ENCODE data around the gene IKBKG. TPM values are rescaled to one million over a fixed set of nuclear protein-coding genes. Genes with fewer than 3 reads are reported as not detected.

Gene IKBKG
- total RNA-seq, 1 experiment from 2014 or later, result 34.3 TPM

DNA sequence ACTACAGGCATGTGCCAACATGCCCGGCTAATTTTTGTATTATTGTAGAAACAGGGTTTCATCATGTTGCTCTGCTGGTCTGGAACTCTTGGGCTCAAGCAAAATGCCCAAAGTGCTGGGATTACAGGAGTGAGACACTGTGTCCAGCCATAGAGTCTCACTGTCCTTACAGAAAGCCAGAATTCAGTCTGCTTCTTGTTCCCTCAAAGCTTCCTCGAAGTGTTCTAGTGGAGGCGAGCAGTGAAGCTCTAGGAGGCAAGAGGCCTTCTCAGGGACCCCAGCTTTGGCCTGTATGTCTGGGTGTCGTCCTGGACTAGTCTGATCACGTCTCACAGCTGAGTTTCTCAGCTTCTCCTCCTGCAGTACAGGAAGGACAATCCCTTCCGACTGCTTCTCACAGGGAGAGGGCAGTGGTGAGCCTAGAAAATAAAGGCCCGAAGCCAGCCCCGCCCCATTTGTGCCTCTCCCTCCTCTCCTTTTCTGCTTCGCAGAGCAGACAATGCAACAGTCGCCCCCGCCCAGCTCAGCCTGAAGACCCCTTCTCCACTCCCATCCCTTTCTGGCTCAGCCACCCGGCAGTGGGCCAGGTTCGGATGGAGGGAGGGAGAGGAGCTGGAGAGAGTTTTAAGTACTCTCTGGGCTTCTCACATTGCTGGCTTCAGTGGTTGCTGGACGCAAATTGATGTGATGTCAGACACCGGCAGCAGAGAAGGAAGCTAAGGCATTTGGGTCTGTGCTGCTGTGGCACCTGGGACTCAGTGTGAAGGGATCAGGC is 20.3 kb upstream of the IKBKG start:
- Histone ChIP-seq H3K9me3 (ENCODE audit: low read length) (no peaks in the 10 kb centered on the region), H3K4me2 (ENCODE audit: low read length) (peak overlapping the region; percentile 91), H3K36me3 (ENCODE audit: low read depth, low read length) (no peaks in the 10 kb centered on the region), H3K9ac (ENCODE audit: low read length) (peak overlapping the region; percentile 34), H2AFZ (ENCODE audit: low read length) (peak overlapping the region; percentile 77), H3K27me3 (ENCODE audit: low read length) (no peaks in the 10 kb centered on the region), H3K79me2 (ENCODE audit: low read length) (no peaks in the 10 kb centered on the region), H3F3A (ENCODE audit: low read length, unreplicated experiment) (no peaks in the 10 kb centered on the region), H3K4me3 (ENCODE audit: low read length) (peak overlapping the region; percentile 65), H3K4me1 (ENCODE audit: insufficient read depth, low read length) (peaks cover 19% of the 10 kb centered on the region), H3K9me2 (replicated peaks; ENCODE audit: low read length) (no peaks in the 10 kb centered on the region), H4K20me1 (ENCODE audit: low read length) (no peaks in the 10 kb centered on the region), H3K27ac (ENCODE audit: low read length) (no peak overlapping the region)
- intact Hi-C loops (cut with micrococcal nuclease), result no loop called here
- TF ChIP-seq, protein P1, sequence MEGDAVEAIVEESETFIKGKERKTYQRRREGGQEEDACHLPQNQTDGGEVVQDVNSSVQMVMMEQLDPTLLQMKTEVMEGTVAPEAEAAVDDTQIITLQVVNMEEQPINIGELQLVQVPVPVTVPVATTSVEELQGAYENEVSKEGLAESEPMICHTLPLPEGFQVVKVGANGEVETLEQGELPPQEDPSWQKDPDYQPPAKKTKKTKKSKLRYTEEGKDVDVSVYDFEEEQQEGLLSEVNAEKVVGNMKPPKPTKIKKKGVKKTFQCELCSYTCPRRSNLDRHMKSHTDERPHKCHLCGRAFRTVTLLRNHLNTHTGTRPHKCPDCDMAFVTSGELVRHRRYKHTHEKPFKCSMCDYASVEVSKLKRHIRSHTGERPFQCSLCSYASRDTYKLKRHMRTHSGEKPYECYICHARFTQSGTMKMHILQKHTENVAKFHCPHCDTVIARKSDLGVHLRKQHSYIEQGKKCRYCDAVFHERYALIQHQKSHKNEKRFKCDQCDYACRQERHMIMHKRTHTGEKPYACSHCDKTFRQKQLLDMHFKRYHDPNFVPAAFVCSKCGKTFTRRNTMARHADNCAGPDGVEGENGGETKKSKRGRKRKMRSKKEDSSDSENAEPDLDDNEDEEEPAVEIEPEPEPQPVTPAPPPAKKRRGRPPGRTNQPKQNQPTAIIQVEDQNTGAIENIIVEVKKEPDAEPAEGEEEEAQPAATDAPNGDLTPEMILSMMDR (conservative IDR thresholded peaks at IDR 0.05; ENCODE audit: low read depth, low read length), result peak; percentile 62
- TF ChIP-seq EZH2 (IDR thresholded peaks at IDR 0.05; ENCODE audit: low read length, unreplicated experiment), result no peak
- ChIA-PET POLR2A (ENCODE audit: unreplicated experiment) (interaction anchor here (0.6 to 0.7 kb wide), 2 partner anchors 153 to 507 kb away, joined by 3 read pairs; no protein-coding TSS in a partner anchor), CTCF (interaction anchor here (0.6 to 0.7 kb wide), 4 partner anchors 15 to 99 kb away, joined by 3 to 5 read pairs (median 4); partner anchors contain the start of gene SLC10A3)
- peak; percentile 82 for DNase-seq
- ATAC-seq, result peak; percentile 90
- no TSS peak for BruUV-seq (replicated peaks)

DNA sequence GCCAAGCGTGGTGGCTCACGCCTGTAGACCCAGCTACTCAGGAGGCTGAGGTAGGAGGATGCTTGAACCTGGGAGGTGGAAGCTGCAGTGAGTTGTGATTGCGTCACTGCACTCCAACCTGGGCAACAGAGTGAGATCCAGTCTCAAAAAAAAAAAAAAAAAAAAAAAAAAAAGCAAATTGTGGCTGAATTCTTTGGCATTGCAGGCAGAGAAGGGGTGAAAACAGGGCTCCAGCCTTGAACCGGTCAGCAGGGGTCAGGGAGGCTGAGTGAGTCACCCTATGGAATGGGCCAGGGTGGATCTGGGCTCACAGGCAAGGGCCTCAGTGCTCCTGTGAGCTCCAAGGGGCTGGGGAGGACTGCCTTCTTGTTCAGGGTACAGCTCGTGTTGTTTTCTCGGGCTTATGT is 18.2 kb upstream of the IKBKG start:
- H3K4me1 ChIP-seq (ENCODE audit: insufficient read depth, low read length), result peaks cover 19% of the 10 kb centered on the region
- no peak overlapping the region for H3K4me2 ChIP-seq (ENCODE audit: low read length)
- H3F3A ChIP-seq (ENCODE audit: low read length, unreplicated experiment), result no peaks in the 10 kb centered on the region
- H3K9me2 ChIP-seq (replicated peaks; ENCODE audit: low read length), result no peaks in the 10 kb centered on the region
- H3K27ac ChIP-seq (ENCODE audit: low read length), result no peak overlapping the region
- POLR2A ChIA-PET (ENCODE audit: unreplicated experiment), result no interaction called here
- no peak overlapping the region for H3K4me3 ChIP-seq (ENCODE audit: low read length)
- no peaks in the 10 kb centered on the region for H4K20me1 ChIP-seq (ENCODE audit: low read length)
- CTCF ChIA-PET, result no interaction called here
- H3K36me3 ChIP-seq (ENCODE audit: low read depth, low read length), result peaks cover 16% of the 10 kb centered on the region; the same call in 1 of the 2 replicates
- TF ChIP-seq, protein P1 (conservative IDR thresholded peaks at IDR 0.05; ENCODE audit: low read depth, low read length), result no peak
- TF ChIP-seq EZH2 (IDR thresholded peaks at IDR 0.05; ENCODE audit: low read length, unreplicated experiment), result no peak
- no peak for TF ChIP-seq EZH2phosphoT487 (IDR thresholded peaks at IDR 0.05; ENCODE audit: borderline replicate concordance, low read length)
- no peaks in the 10 kb centered on the region for H3K27me3 ChIP-seq (ENCODE audit: low read length)
- intact Hi-C loops (cut with micrococcal nuclease), result no loop called here
- ATAC-seq (no peak), DNase-seq (no peak)
- H3K9me3 ChIP-seq (ENCODE audit: low read length), result no peaks in the 10 kb centered on the region
- no TSS peak for BruUV-seq (replicated peaks)
- no peaks in the 10 kb centered on the region for H3K79me2 ChIP-seq (ENCODE audit: low read length)
- H2AFZ ChIP-seq (ENCODE audit: low read length), result no peak overlapping the region
- H3K9ac ChIP-seq (ENCODE audit: low read length), result no peak overlapping the region

DNA sequence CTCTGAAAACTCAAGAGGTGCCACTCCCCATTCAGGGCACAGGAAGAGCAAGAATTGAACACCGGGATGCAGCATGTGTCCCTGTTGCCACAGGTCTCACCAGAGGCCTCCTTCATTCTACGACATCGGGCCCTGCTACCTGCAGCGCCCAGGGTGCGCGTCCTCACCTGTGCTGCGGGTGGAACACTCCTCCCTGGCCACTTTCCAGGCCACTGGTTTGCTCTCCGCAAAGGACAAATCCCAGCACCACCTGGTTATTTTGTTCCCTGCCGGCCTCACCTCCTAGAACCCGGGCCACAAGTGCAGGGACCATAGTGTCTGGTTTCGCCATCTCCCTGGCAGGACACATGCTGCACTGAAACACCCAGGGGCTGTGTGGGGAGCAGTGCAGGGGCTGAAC is 17.1 kb upstream of the IKBKG start:
- Histone ChIP-seq H3K27me3 (ENCODE audit: low read length) (no peaks in the 10 kb centered on the region), H3K9ac (ENCODE audit: low read length) (no peak overlapping the region), H3K9me3 (ENCODE audit: low read length) (no peaks in the 10 kb centered on the region), H3K27ac (ENCODE audit: low read length) (no peak overlapping the region), H2AFZ (ENCODE audit: low read length) (no peak overlapping the region), H3K4me3 (ENCODE audit: low read length) (no peak overlapping the region), H3K4me1 (ENCODE audit: insufficient read depth, low read length) (peaks cover 18% of the 10 kb centered on the region), H3K36me3 (ENCODE audit: low read depth, low read length) (peaks cover 20% of the 10 kb centered on the region; the same call in 1 of the 2 replicates), H3K9me2 (replicated peaks; ENCODE audit: low read length) (no peaks in the 10 kb centered on the region), H3K79me2 (ENCODE audit: low read length) (no peaks in the 10 kb centered on the region), H4K20me1 (ENCODE audit: low read length) (no peaks in the 10 kb centered on the region), H3K4me2 (ENCODE audit: low read length) (no peak overlapping the region), H3F3A (ENCODE audit: low read length, unreplicated experiment) (no peaks in the 10 kb centered on the region)
- intact Hi-C loops (cut with micrococcal nuclease), result no loop called here
- ATAC-seq, result no peak
- no peak for DNase-seq
- ChIA-PET CTCF (no interaction called here), POLR2A (ENCODE audit: unreplicated experiment) (no interaction called here)
- TF ChIP-seq EZH2 (IDR thresholded peaks at IDR 0.05; ENCODE audit: low read length, unreplicated experiment), result no peak
- TF ChIP-seq, protein P1 (conservative IDR thresholded peaks at IDR 0.05; ENCODE audit: low read depth, low read length), result no peak
- no peak for TF ChIP-seq EZH2phosphoT487 (IDR thresholded peaks at IDR 0.05; ENCODE audit: borderline replicate concordance, low read length)
- no TSS peak for BruUV-seq (replicated peaks)

Measured in PC-3 (cell line).